ENCODE measurements around the gene CD163.

- TF ChIP-seq CTCF (IDR thresholded peaks at IDR 0.05) (no peak), POLR2A (IDR thresholded peaks at IDR 0.05) (no peak), POLR2AphosphoS5 (IDR thresholded peaks at IDR 0.05) (no peak)
Observed at GRCh38 chr12:7450667-7451066, 52.9 kb downstream of the CD163 start.

Measured in stomach (tissue), 4 donors.